C4-2B (cell line): ENCODE measurements around the gene COX6B2.

Experiments
- ZFX ChIP-seq: fragments of 450-650 bp; IDR thresholded peaks from 2 replicates; pipeline ENCODE4 v1.6.1; 2017
- TF ChIP-seq, protein P1 (sequence below): fragments of 450-650 bp; conservative IDR thresholded peaks from 2 replicates; pipeline ENCODE4 v1.5.1; 2017; ENCODE audit warnings: mild to moderate bottlenecking

DNA sequence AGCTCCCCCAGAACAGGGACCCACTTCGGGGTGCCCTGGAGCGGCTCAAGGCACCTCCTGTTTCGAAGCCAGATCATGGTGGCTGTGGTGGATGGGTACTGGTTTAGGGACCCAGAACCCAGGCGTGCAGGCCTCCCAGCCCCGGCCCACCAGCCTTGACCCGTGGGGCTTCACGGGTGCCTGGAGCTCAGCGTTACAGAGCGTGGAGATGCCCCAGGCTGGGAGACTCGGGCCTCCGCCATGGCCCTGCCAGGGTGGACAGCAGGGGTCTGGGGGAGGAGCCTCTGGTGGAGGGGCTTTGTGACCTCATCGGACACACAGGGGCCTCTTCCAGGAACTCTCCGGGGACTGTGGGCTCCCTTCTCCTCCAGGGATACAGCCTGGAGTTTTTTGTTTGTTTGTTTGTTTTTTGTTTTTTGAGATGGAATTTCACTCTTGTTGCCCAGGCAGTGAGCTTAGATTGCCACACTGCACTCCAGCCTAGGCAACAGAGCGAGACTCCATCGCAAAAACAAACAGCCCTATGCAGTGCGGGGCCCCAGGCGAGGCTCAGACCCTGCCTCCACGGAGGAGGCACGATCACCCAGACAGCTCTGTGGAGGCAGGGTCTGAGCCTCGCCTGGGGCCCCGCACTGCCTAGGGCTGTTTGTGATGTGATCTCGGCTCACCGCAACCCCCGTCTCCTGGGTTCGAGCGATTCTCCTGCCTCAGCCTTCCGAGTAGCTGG is 8.6 kb upstream of the COX6B2 start, which contains the start of gene GARIN5B:
- TF ChIP-seq, protein P1, sequence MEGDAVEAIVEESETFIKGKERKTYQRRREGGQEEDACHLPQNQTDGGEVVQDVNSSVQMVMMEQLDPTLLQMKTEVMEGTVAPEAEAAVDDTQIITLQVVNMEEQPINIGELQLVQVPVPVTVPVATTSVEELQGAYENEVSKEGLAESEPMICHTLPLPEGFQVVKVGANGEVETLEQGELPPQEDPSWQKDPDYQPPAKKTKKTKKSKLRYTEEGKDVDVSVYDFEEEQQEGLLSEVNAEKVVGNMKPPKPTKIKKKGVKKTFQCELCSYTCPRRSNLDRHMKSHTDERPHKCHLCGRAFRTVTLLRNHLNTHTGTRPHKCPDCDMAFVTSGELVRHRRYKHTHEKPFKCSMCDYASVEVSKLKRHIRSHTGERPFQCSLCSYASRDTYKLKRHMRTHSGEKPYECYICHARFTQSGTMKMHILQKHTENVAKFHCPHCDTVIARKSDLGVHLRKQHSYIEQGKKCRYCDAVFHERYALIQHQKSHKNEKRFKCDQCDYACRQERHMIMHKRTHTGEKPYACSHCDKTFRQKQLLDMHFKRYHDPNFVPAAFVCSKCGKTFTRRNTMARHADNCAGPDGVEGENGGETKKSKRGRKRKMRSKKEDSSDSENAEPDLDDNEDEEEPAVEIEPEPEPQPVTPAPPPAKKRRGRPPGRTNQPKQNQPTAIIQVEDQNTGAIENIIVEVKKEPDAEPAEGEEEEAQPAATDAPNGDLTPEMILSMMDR = no peak
- no peak for TF ChIP-seq ZFX
